Measurements from ENCODE around the gene LILRB3. TPM values are rescaled to one million over a fixed set of nuclear protein-coding genes. Genes with fewer than 3 reads are reported as not detected.
"Not testable (repeated sequence)": the region's sequence is repeated elsewhere in the genome, so short reads cannot be mapped to it uniquely, and the experiment has no call there.

The LILRB3 gene
- total RNA-seq, 2 donors from 2014 or later: 0.31 to 1.2 TPM

DNA sequence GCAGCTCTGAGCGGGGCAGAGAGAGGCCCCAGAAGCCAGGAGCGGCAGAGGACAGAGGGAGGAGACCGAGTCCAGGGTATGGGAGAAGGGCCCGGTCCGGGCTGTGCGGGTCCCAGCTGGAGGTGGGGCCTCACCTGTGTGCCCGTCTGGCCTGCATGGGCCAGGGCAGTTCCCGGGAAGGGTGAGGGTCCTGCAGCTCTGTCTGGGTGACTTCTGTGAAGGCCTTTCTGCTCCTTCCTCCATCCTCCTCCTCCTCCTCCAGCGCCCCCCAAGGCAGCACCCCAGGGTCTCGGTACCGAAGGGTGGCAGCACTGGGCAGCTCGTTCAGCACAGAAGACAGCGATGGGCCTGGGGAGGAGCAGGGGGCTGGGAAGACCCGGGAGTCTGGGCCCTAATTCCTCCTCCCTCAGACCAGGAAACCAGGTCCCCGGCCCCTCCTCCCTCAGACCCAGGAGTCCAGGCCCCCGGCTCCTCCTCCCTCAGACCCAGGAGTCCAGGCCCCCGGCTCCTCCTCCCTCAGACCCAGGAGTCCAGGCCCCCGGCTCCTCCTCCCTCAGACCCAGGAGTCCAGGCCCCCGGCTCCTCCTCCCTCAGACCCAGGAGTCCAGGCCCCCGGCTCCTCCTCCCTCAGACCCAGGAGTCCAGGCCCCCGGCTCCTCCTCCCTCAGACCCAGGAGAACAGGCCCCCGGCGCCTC is 50.9 kb downstream of the LILRB3 start:
- H3K4me3 Mint-ChIP-seq; H3K27me3 Mint-ChIP-seq (ENCODE audit: low read depth); ATAC-seq (replicated peaks in 1 of 2); H3K9me3 Mint-ChIP-seq; H3K4me1 Mint-ChIP-seq (ENCODE audit: low read depth); H3K36me3 Mint-ChIP-seq (ENCODE audit: insufficient read depth in 2 of 2); H3K27ac Mint-ChIP-seq; DNase-seq: not testable (repeated sequence)

DNA sequence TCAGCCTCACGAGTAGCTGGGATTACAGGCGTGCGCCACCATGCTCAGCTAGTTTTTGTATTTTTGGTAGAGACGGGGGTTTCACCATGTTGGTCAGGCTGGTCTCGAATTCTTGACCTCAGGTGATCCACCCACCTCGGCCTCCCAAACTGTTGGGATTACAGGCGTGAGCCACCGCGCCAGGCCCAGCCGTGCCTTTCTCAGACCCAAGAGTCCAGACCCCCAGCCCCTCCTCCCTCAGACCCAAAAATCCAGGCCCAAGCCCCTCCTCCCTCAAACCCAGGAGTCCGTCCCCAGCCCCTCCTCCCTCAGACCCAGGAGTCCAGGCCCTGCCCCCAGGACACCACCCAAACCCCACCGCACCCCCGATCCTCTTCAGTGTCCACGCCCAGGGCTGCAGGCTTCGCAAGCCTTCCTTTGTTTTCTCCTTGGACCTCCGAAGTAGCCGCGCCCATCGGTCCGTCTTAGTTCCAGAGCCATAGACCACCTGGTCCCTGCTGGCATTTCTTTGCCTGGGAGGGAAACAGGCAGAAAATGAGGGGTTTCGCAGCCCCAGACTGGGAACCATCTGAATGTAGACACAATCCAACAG is 53.6 kb downstream of the LILRB3 start:
- Mint-ChIP-seq H3K4me3 (no peak overlapping the region), H3K4me1 (ENCODE audit: low read depth) (peaks cover 17% of the 10 kb centered on the region), H3K27ac (no peak overlapping the region), H3K9me3 (no peaks in the 10 kb centered on the region), H3K36me3 (ENCODE audit: insufficient read depth in 2 of 2) (no peaks in the 10 kb centered on the region), H3K27me3 (ENCODE audit: low read depth) (peaks cover 17% of the 10 kb centered on the region)
- ATAC-seq (replicated peaks in 1 of 2): no peak
- no peak for DNase-seq

DNA sequence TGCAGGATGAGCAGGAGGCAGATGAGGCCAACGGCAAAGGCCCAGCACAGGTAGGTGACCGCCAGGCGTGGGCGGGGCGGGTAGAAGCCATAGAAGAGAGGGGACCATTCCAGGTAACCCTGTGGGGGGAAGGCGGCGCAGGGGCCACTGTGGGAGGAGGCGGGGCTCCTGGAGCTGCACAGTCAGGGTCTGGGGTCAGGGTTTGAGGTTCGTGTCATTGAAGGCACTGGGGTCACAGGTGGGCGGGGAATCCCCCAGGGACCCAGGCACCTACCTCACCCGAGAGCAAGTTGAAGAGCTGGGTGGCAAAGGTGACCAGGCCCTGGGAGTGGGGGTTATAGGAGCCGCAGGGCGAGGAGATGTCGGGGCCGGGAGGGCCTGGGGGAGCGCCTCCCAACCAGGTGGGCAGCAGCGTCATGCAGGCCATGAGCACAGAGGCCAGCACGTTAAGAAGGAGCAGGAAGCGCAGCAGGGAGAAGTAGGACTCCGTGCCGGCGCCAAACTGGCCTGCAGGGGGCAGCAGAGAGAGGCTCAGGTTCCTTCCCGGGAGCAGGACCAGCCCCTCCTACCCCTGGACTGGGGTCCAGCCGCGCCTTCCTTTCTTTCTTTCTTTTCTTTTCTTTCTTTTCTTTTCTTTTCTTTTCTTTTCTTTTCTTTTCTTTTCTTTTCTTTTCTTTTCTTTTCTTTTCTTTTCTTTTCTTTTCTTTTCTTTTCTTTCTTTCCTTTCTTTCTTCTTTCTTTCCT is 54.5 kb downstream of the LILRB3 start:
- Mint-ChIP-seq H3K9me3 (no peaks in the 10 kb centered on the region), H3K27ac (no peak overlapping the region), H3K27me3 (ENCODE audit: low read depth) (peaks cover 21% of the 10 kb centered on the region), H3K36me3 (ENCODE audit: insufficient read depth in 2 of 2) (no peaks in the 10 kb centered on the region), H3K4me3 (peak overlapping the region; percentile 22 to 63), H3K4me1 (ENCODE audit: low read depth) (peaks cover 21% of the 10 kb centered on the region)
- ATAC-seq (replicated peaks in 1 of 2) (peak; percentile 87 to 91), DNase-seq (peak; percentile 92 to 94)

Other genes with a start within 250 kb of the LILRB3 start
- gene CACNG6, start 231.4 kb downstream of the LILRB3 start, total RNA-seq: not detected
- gene VSTM1, start 159.1 kb downstream of the LILRB3 start, total RNA-seq: not detected
- gene TARM1, start 141.6 kb downstream of the LILRB3 start, total RNA-seq: not detected
- 1 to 10 TPM; 1.1 to 2.3 TPM for gene OSCAR, start 122.2 kb downstream of the LILRB3 start, total RNA-seq
- gene NDUFA3, start 120.2 kb downstream of the LILRB3 start, total RNA-seq: 10 to 100 TPM; 40.6 to 52.6 TPM
- 10 to 100 TPM; 36.0 to 38.8 TPM for gene TFPT, start 107.3 kb downstream of the LILRB3 start, total RNA-seq
- gene PRPF31, start 107.3 kb downstream of the LILRB3 start, total RNA-seq: 10 to 100 TPM; 55.0 to 55.6 TPM
- gene CNOT3, start 85.2 kb downstream of the LILRB3 start, total RNA-seq: 100 to 1,000 TPM in 1 of 2 donors, 10 to 100 TPM in 1; 84.5 to 107 TPM
- gene LENG1, start 63.3 kb downstream of the LILRB3 start, total RNA-seq: 1 to 10 TPM; 2.9 to 3.7 TPM
- under 1 TPM; 0.24 to 0.63 TPM for gene TMC4, start 49.8 kb downstream of the LILRB3 start, total RNA-seq
- 10 to 100 TPM; 60.3 to 71.0 TPM for gene MBOAT7, start 33.4 kb downstream of the LILRB3 start, total RNA-seq
- 10 to 100 TPM; 11.0 to 17.5 TPM for gene TSEN34, start 31.7 kb downstream of the LILRB3 start, total RNA-seq
- gene RPS9, start 22.1 kb downstream of the LILRB3 start, total RNA-seq: 1,000 to 10,000 TPM; 1,618 to 1,817 TPM
- gene LILRA6, start 19.8 kb upstream of the LILRB3 start, total RNA-seq: not detected
- gene LILRB5, start 34.3 kb upstream of the LILRB3 start, total RNA-seq: under 1 TPM in 1 of 2 donors, not detected in 1; 0.12 TPM
- not detected for gene LILRB2, start 58.1 kb upstream of the LILRB3 start, total RNA-seq
- gene LILRA5, start 90.2 kb upstream of the LILRB3 start, total RNA-seq: not detected
- gene LILRA4, start 116.2 kb upstream of the LILRB3 start, total RNA-seq: not detected
- gene LAIR1, start 141.9 kb upstream of the LILRB3 start, total RNA-seq: 1 to 10 TPM; 3.5 to 8.3 TPM
- gene TTYH1, start 192.5 kb upstream of the LILRB3 start, total RNA-seq: under 1 TPM; 0.32 to 0.41 TPM
- gene LENG8, start 226.2 kb upstream of the LILRB3 start, total RNA-seq: 100 to 1,000 TPM; 221 to 283 TPM
- 1 to 10 TPM; 3.1 to 5.8 TPM for gene LENG9, start 240.8 kb upstream of the LILRB3 start, total RNA-seq

Data from activated T-cell treated with anti-CD3 and anti-CD28 coated beads, Interleukin-2, amount 50 U/mL, for 72 hours (primary cell).